ENCODE measurements around the gene PARS2. TPM values are rescaled to one million over a fixed set of nuclear protein-coding genes. Genes with fewer than 3 reads are reported as not detected.

Gene PARS2
- total RNA-seq, 1 experiment from 2014 or later = 9.6 TPM

DNA sequence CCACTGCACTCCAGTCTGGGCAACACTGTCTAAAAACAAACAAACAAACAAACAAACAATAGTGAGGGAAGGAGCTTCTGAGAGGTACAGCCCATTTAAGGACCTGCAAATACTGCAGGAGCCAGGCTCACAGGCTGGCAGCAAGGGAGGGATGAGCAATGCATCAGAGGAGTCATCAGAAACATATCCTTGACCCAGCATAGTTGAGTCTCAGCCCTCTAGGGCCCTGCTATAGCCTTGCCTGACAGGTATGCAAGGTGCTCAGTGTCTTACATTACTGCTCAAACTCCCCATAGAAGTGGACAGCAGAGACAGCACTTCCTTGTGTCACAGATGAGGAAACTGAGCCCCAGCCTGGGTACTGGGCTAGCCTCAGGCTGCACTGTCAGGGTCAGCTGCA, 55.9 kb downstream of the PARS2 start (continued):
- TF ChIP-seq YY1 (IDR thresholded peaks at IDR 0.05; ENCODE audit: extremely low read depth, insufficient replicate concordance, low read depth, low read length) (no peak), POLR2AphosphoS5 (IDR thresholded peaks at IDR 0.05; ENCODE audit: low read depth, low read length) (no peak), SRF (IDR thresholded peaks at IDR 0.05; ENCODE audit: low read depth) (no peak), RAD21 (IDR thresholded peaks at IDR 0.05; ENCODE audit: low read depth) (no peak), ELF1 (IDR thresholded peaks at IDR 0.05; ENCODE audit: borderline replicate concordance, low read depth) (no peak), FOSL1 (IDR thresholded peaks at IDR 0.05; ENCODE audit: low read depth) (no peak)
- TF ChIP-seq, protein P1, sequence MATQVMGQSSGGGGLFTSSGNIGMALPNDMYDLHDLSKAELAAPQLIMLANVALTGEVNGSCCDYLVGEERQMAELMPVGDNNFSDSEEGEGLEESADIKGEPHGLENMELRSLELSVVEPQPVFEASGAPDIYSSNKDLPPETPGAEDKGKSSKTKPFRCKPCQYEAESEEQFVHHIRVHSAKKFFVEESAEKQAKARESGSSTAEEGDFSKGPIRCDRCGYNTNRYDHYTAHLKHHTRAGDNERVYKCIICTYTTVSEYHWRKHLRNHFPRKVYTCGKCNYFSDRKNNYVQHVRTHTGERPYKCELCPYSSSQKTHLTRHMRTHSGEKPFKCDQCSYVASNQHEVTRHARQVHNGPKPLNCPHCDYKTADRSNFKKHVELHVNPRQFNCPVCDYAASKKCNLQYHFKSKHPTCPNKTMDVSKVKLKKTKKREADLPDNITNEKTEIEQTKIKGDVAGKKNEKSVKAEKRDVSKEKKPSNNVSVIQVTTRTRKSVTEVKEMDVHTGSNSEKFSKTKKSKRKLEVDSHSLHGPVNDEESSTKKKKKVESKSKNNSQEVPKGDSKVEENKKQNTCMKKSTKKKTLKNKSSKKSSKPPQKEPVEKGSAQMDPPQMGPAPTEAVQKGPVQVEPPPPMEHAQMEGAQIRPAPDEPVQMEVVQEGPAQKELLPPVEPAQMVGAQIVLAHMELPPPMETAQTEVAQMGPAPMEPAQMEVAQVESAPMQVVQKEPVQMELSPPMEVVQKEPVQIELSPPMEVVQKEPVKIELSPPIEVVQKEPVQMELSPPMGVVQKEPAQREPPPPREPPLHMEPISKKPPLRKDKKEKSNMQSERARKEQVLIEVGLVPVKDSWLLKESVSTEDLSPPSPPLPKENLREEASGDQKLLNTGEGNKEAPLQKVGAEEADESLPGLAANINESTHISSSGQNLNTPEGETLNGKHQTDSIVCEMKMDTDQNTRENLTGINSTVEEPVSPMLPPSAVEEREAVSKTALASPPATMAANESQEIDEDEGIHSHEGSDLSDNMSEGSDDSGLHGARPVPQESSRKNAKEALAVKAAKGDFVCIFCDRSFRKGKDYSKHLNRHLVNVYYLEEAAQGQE (IDR thresholded peaks at IDR 0.05; ENCODE audit: low read depth) = no peak
- TF ChIP-seq, protein P2, sequence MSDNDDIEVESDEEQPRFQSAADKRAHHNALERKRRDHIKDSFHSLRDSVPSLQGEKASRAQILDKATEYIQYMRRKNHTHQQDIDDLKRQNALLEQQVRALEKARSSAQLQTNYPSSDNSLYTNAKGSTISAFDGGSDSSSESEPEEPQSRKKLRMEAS (IDR thresholded peaks at IDR 0.05) = no peak

Other genes starting within 250 kb of the PARS2 start
- gene ACOT11, start 216.3 kb downstream of the PARS2 start, total RNA-seq (2021; ENCODE audit: unreplicated experiment) = 31.1 TPM
- not detected for gene FAM151A, start 141.0 kb downstream of the PARS2 start, total RNA-seq (2021; ENCODE audit: unreplicated experiment)
- 1.1 TPM for gene MROH7, start 122.7 kb downstream of the PARS2 start, total RNA-seq (2021; ENCODE audit: unreplicated experiment)
- gene TTC4, start 48.7 kb downstream of the PARS2 start, total RNA-seq (2021; ENCODE audit: unreplicated experiment) = 26.3 TPM
- 1.8 TPM for gene TTC22, start 36.8 kb upstream of the PARS2 start, total RNA-seq (2021; ENCODE audit: unreplicated experiment)
- 132 TPM for gene DHCR24, start 122.7 kb upstream of the PARS2 start, total RNA-seq (2021; ENCODE audit: unreplicated experiment)
- 4.4 TPM for gene TMEM61, start 216.1 kb upstream of the PARS2 start, total RNA-seq (2021; ENCODE audit: unreplicated experiment)
- not detected for gene BSND, start 234.4 kb upstream of the PARS2 start, total RNA-seq (2021; ENCODE audit: unreplicated experiment)